ENCODE data around the gene YTHDC1.

DNA sequence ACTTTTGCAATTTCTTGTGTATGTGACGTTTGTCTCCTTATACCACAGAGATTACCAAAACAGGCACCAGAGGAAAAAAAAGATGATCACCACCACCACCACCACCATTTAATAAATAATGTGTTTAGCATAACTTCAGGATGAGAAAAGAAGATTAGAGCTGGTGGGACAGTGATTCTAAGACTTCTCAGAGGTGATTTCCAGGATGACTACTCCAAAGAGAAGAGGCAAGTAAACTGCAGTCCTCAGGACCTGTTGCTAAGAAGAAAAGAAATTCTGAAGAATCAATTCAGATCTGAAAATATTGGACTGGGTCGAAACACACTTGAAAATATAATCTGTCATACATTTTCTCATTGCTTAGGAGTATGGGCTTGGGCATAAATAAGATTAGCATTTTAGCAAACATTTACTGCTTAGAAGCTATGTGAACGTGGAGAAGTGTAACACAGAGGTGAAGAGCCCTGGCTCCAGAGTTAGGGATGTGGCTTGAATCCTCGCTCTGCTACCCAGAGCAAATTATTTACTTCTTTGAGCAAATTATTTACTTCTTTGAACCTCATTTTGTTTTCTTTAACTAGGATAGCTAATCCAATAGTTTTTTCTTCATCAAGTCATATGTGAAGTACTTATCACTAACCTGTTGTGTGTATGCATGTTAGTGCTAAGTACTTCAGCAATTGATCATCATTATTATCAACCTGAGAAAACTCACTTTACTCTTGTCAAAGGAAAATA is 10.5 kb upstream of the YTHDC1 start:
- TF ChIP-seq CHD2 (IDR thresholded peaks at IDR 0.05; ENCODE audit: low read length, partially characterized antibody) = no peak
- no peak for TF ChIP-seq POLR2A (IDR thresholded peaks at IDR 0.05; ENCODE audit: low read length)
- TF ChIP-seq, protein P1, sequence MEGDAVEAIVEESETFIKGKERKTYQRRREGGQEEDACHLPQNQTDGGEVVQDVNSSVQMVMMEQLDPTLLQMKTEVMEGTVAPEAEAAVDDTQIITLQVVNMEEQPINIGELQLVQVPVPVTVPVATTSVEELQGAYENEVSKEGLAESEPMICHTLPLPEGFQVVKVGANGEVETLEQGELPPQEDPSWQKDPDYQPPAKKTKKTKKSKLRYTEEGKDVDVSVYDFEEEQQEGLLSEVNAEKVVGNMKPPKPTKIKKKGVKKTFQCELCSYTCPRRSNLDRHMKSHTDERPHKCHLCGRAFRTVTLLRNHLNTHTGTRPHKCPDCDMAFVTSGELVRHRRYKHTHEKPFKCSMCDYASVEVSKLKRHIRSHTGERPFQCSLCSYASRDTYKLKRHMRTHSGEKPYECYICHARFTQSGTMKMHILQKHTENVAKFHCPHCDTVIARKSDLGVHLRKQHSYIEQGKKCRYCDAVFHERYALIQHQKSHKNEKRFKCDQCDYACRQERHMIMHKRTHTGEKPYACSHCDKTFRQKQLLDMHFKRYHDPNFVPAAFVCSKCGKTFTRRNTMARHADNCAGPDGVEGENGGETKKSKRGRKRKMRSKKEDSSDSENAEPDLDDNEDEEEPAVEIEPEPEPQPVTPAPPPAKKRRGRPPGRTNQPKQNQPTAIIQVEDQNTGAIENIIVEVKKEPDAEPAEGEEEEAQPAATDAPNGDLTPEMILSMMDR (IDR thresholded peaks at IDR 0.05) = no peak
- TF ChIP-seq SMC3 (IDR thresholded peaks at IDR 0.05) = no peak
- TF ChIP-seq EHMT2 (IDR thresholded peaks at IDR 0.05; ENCODE audit: low read depth) = no peak
- no peak for TF ChIP-seq RAD21 (conservative IDR thresholded peaks at IDR 0.05 in 1 of 2, IDR thresholded peaks at IDR 0.05 in 1 of 2)
